Measurements from ENCODE around the gene IFI27.

The IFI27 gene

GRCh38 chr14:94103554-94104150 is 6.9 kb upstream of the IFI27 start:
- no peak for DNase-seq

GRCh38 chr14:94104731-94105130 is 5.8 kb upstream of the IFI27 start:
- DNase-seq = no peak

GRCh38 chr14:94109915-94110250 is 653 bp upstream of the IFI27 start:
- DNase-seq = no peak

GRCh38 chr14:94111276-94112095 is 950 bp downstream of the IFI27 start:
- DNase-seq = no peak

GRCh38 chr14:94112513-94113063 is 2.1 kb downstream of the IFI27 start:
- DNase-seq = no peak

GRCh38 chr14:94113073-94113472 is 2.5 kb downstream of the IFI27 start:
- DNase-seq = no peak

GRCh38 chr14:94113490-94113889 is 3.0 kb downstream of the IFI27 start:
- DNase-seq = no peak

GRCh38 chr14:94113908-94114588 is 3.5 kb downstream of the IFI27 start:
- no peak for DNase-seq

GRCh38 chr14:94114589-94115057 is 4.1 kb downstream of the IFI27 start:
- no peak for DNase-seq

GRCh38 chr14:94115058-94115591 is 4.6 kb downstream of the IFI27 start:
- DNase-seq = no peak

GRCh38 chr14:94115631-94116030 is 5.1 kb downstream of the IFI27 start:
- DNase-seq = no peak

GRCh38 chr14:94116701-94117100 is 6.2 kb downstream of the IFI27 start:
- no peak for DNase-seq

GRCh38 chr14:94117856-94118255 is 7.3 kb downstream of the IFI27 start:
- DNase-seq = no peak

GRCh38 chr14:94119071-94119470 is 8.5 kb downstream of the IFI27 start:
- DNase-seq = no peak

GRCh38 chr14:94120667-94121340 is 10.3 kb downstream of the IFI27 start:
- DNase-seq = no peak

- no peak for DNase-seq
These were observed 10.9 kb downstream of the IFI27 start for GRCh38 chr14:94121485-94121884.

- DNase-seq = no peak
These were observed 11.9 kb downstream of the IFI27 start for GRCh38 chr14:94122438-94122837.

GRCh38 chr14:94123296-94123695 is 12.8 kb downstream of the IFI27 start:
- no peak for DNase-seq

GRCh38 chr14:94123868-94124267 is 13.3 kb downstream of the IFI27 start:
- DNase-seq = no peak

GRCh38 chr14:94124582-94125377 is 14.2 kb downstream of the IFI27 start:
- peak; percentile 43 for DNase-seq

- DNase-seq = peak; percentile 41
These were observed 15.3 kb downstream of the IFI27 start for GRCh38 chr14:94125659-94126418.

GRCh38 chr14:94126419-94126677 is 15.8 kb downstream of the IFI27 start:
- DNase-seq = no peak

All from activated CD8-positive, alpha-beta memory T cell treated with anti-CD3 and anti-CD28 coated beads for 24 hours (primary cell).